A549 (cell line): ENCODE measurements around the gene ADAMTS19. TPM values are rescaled to one million over a fixed set of nuclear protein-coding genes. Genes with fewer than 3 reads are reported as not detected.

Experiments used
- ATAC-seq, 2 experiments: fragments of 200-7000 bp in 1 of 2; fragments of >200 bp in 1 of 2; cut with Nextera tagmentation in 1 of 2; cut with Tn5 transposase in 1 of 2; 3 replicates each; pipeline versions ENCODE4 v1.8.0 to v1.9.1; 2018 to 2020; ENCODE audit warnings: mild to moderate bottlenecking in 1 of 2, moderate library complexity in 1 of 2
- CTCF ChIA-PET: fragments of 300-600 bp; sonication (Branson Sonifier 250); formaldehyde crosslinking; extraction: SDS; loops from one replicate; lab custom pipeline; 2021; ENCODE audit warnings: antibody characterized with exemption, inconsistent platforms; lab: Yijun Ruan, JAX
- POLR2A ChIA-PET: fragments of 350-600 bp; formaldehyde crosslinking; extraction: SDS; loops from one replicate; lab custom pipeline; 2021; ENCODE audit warnings: antibody characterized with exemption, inconsistent platforms; lab: Yijun Ruan, JAX
- DNase-seq, 2 experiments: peaks; one replicate each; pipeline versions ENCODE4 v3.0.0 to v3.0.0-alpha.2; 2011 to 2016; ENCODE audit warnings: low read depth in 1 of 2, low spot score in 1 of 2
- FAIRE-seq: peaks from 2 replicates; lab custom pipeline; 2011; peaks lifted over from hg19 to GRCh38; lab: Jason Lieb, UNC
- H3K27ac ChIP-seq, 2 experiments: fragments of >200 bp; sonication (Bioruptor Twin); formaldehyde crosslinking; 3 replicates each; pipeline ENCODE4 v1.5.1; 2016 to 2017
- H3K4me1 ChIP-seq: fragments of >200 bp; sonication (Bioruptor Twin); formaldehyde crosslinking; 3 replicates; pipeline ENCODE4 v1.6.1; 2016
- H3K4me2 ChIP-seq: fragments of >200 bp; sonication (Bioruptor Twin); formaldehyde crosslinking; 3 replicates; pipeline ENCODE4 v1.6.1; 2016
- H3K4me3 ChIP-seq: fragments of >200 bp; sonication (Bioruptor Twin); formaldehyde crosslinking; 3 replicates; pipeline ENCODE4 v1.5.1; 2016
- H3K9me3 ChIP-seq: fragments of >200 bp; sonication (Bioruptor Twin); formaldehyde crosslinking; 3 replicates; pipeline ENCODE4 v1.6.1; 2016
- CBX2 ChIP-seq: fragments of 200-600 bp; sonication (generic); IDR thresholded peaks from 2 replicates; pipeline ENCODE4 v1.6.1; 2016; ENCODE audit warnings: low read depth, mild to moderate bottlenecking, borderline replicate concordance
- CHD4 ChIP-seq: fragments of 200-600 bp; sonication (generic); IDR thresholded peaks from 2 replicates; pipeline ENCODE4 v1.6.1; 2016; ENCODE audit warnings: antibody characterized with exemption, mild to moderate bottlenecking, borderline replicate concordance
- HEYL ChIP-seq: fragments of 250-450 bp; sonication (Bioruptor Pico); IDR thresholded peaks from 2 replicates; pipeline ENCODE4 v1.8.0; 2021; ENCODE audit warnings: mild to moderate bottlenecking, moderate library complexity
- HOXA7 ChIP-seq: fragments of 250-450 bp; sonication (Bioruptor Pico); IDR thresholded peaks from 2 replicates; pipeline ENCODE4 v1.5.0; 2020; ENCODE audit warnings: mild to moderate bottlenecking, moderate library complexity
- JUN ChIP-seq, 2 experiments: fragments of >200 bp; sonication (Bioruptor Twin); formaldehyde crosslinking; IDR thresholded peaks; 2 replicates in 1 of 2; 3 replicates in 1 of 2; pipeline ENCODE4 v1.6.1; 2016 to 2017
- MAZ ChIP-seq: fragments of 150-350 bp; IDR thresholded peaks from 2 replicates; pipeline ENCODE4 v1.6.1; 2014; ENCODE audit warnings: antibody characterized with exemption, low read depth, low read length, borderline replicate concordance
- NPAS2 ChIP-seq: fragments of 250-450 bp; sonication (Bioruptor Pico); IDR thresholded peaks from 2 replicates; pipeline ENCODE4 v1.8.0; 2022; ENCODE audit warnings: mild to moderate bottlenecking, moderate library complexity, borderline replicate concordance
- NR3C1 ChIP-seq: fragments of >200 bp; sonication (Bioruptor Twin); formaldehyde crosslinking; IDR thresholded peaks from 3 replicates; pipeline ENCODE4 v1.6.1; 2017
- POLR2A ChIP-seq: IDR thresholded peaks from 2 replicates; pipeline ENCODE4 v1.6.1; 2012; ENCODE audit warnings: mild to moderate bottlenecking, low read length
- POLR2AphosphoS2 ChIP-seq: conservative IDR thresholded peaks from 2 replicates; pipeline ENCODE4 v1.6.1; 2012; ENCODE audit warnings: low read length, improper control_type of control experiment, inconsistent platforms
- RAD21 ChIP-seq, 2 experiments: fragments of >200 bp in 1 of 2; sonication (Bioruptor Twin) in 1 of 2; formaldehyde crosslinking in 1 of 2; IDR thresholded peaks in 1 of 2; conservative IDR thresholded peaks in 1 of 2; 2 replicates in 1 of 2; 3 replicates in 1 of 2; pipeline ENCODE4 v1.6.1; 2012 to 2018; ENCODE audit warnings: inconsistent platforms in 1 of 2
- RCOR1 ChIP-seq: fragments of 150-350 bp; IDR thresholded peaks from 2 replicates; pipeline ENCODE4 v1.6.1; 2014; ENCODE audit warnings: antibody characterized with exemption, low read length, low read depth
- RFX5 ChIP-seq: fragments of 450-650 bp; IDR thresholded peaks from 2 replicates; pipeline ENCODE4 v1.7.1; 2014; ENCODE audit warnings: antibody characterized with exemption, mild to moderate bottlenecking, moderate library complexity
- SMC3 ChIP-seq: fragments of >200 bp; sonication (Bioruptor Twin); formaldehyde crosslinking; IDR thresholded peaks from 3 replicates; pipeline ENCODE4 v1.6.1; 2018; ENCODE audit warnings: inconsistent platforms
- TP53 ChIP-seq: fragments of 250-450 bp; sonication (Bioruptor Pico); IDR thresholded peaks from 2 replicates; pipeline ENCODE4 v1.5.0; 2021; ENCODE audit warnings: mild to moderate bottlenecking, moderate library complexity
- ZC3H11A ChIP-seq: fragments of 450-650 bp; IDR thresholded peaks from 2 replicates; pipeline ENCODE4 v1.6.1; 2014; ENCODE audit warnings: antibody characterized with exemption, mild to moderate bottlenecking
- ZFP36 ChIP-seq: fragments of 450-650 bp; IDR thresholded peaks from 2 replicates; pipeline ENCODE4 v1.6.1; 2014; ENCODE audit warnings: borderline replicate concordance; ENCODE audit not compliant: partially characterized antibody
- WGBS: methylation state at CpG from one replicate; pipeline ENCODE4 v1.1.6; 2017; ENCODE audit errors: missing lambda C conversion rate; 5-methylcytosine and 5-hydroxymethylcytosine counted together
- polyA plus RNA-seq, 4 experiments: library from polyadenylated mRNA; depleted of rRNA in 3 of 4; stranded (reverse); fragments of >200 nt; fragmentation: RNase III in 1 of 4; extraction: RNeasy Plus Mini Kit Qiagen cat#74134 plus additional on column Dnase treatment in 1 of 4; gene quantifications; 2 replicates in 3 of 4; 3 replicates in 1 of 4; pipeline ENCODE4 v1.2.3, GENCODE V29; 2011 to 2017
- TF ChIP-seq, protein P1 (sequence below): IDR thresholded peaks from 2 replicates; pipeline ENCODE4 v1.6.1; 2012
- TF ChIP-seq, protein P2 (sequence below): fragments of 250-450 bp; sonication (Bioruptor Pico); IDR thresholded peaks from 2 replicates; pipeline ENCODE4 v1.5.0; 2020; ENCODE audit warnings: low read depth, mild to moderate bottlenecking, moderate library complexity
- TF ChIP-seq, protein P3 (sequence below): IDR thresholded peaks from 2 replicates; pipeline ENCODE4 v1.6.1; 2012; ENCODE audit warnings: low read depth, borderline replicate concordance

ADAMTS19 gene
- polyA plus RNA-seq, 2 of the 4 experiments (the other 2 are of a cell fraction), result not detected

DNA sequence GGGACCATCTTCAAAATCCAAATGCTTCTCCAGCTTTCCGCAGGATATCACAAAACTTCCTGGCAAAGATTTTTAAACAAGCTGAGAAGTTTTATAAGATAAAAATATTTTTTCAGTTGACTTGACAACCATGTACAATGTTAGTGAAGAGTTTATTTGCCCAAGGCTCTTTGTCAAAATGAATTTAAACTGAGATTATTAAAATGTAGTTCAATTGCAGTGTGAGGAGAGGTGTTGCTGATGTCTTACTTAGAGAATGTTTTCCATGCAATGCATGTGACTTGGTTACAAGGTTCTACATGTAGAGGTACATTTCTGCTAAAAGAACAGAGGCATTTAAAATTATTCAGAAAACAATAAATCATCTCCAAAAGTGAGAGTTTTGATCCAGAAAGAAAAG is 156.4 kb downstream of the ADAMTS19 start:
- DNase-seq, result no peak
- Histone ChIP-seq H3K4me2 (no peak overlapping the region), H3K9me3 (no peaks in the 10 kb centered on the region), H3K4me3 (no peak overlapping the region), H3K27ac (no peak overlapping the region), H3K4me1 (no peaks in the 10 kb centered on the region)
- ChIA-PET CTCF (no interaction called here), POLR2A (no interaction called here)
- no peak for FAIRE-seq
- TF ChIP-seq, protein P1, sequence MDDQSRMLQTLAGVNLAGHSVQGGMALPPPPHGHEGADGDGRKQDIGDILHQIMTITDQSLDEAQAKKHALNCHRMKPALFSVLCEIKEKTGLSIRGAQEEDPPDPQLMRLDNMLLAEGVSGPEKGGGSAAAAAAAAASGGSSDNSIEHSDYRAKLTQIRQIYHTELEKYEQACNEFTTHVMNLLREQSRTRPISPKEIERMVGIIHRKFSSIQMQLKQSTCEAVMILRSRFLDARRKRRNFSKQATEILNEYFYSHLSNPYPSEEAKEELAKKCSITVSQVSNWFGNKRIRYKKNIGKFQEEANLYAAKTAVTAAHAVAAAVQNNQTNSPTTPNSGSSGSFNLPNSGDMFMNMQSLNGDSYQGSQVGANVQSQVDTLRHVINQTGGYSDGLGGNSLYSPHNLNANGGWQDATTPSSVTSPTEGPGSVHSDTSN, result no peak
- TF ChIP-seq HEYL (CRISPR knock-in tag), result no peak
- WGBS, result 48% methylated on average over 1 of the region's 1 CpG
- ATAC-seq, result no peak

DNA sequence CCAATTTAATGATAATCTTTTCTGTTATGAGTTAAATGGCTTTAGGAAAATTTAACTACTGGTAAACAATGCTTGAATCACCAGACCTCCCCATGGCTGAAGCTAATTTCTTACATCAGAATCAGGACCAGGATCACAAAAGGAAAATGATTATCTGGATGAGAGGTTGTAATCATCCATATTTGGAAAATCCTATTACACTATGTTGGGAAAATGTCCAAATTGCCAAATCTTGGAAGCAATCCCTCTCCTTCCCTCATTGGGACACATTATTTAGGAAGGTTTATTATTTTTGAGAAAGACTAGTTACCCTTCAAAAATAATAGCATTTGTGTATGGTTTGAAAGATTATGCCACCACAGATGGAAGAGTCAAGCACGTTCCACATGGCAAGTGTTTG is 157.1 kb downstream of the ADAMTS19 start:
- no peak for FAIRE-seq
- no peak overlapping the region for H3K4me2 ChIP-seq
- TF ChIP-seq, protein P2, sequence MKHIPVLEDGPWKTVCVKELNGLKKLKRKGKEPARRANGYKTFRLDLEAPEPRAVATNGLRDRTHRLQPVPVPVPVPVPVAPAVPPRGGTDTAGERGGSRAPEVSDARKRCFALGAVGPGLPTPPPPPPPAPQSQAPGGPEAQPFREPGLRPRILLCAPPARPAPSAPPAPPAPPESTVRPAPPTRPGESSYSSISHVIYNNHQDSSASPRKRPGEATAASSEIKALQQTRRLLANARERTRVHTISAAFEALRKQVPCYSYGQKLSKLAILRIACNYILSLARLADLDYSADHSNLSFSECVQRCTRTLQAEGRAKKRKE (CRISPR knock-in tag), result no peak
- TF ChIP-seq POLR2AphosphoS2 (no peak), JUN (IDR thresholded peaks at IDR 0.05) (no peak), MAZ (no peak), ZC3H11A (no peak), HEYL (CRISPR knock-in tag) (no peak), ZFP36 (no peak), RAD21 (conservative IDR thresholded peaks at IDR 0.05 in 1 of 2, IDR thresholded peaks at IDR 0.05 in 1 of 2) (no peak), SMC3 (no peak), CHD4 (no peak), CBX2 (no peak), RFX5 (no peak)
- TF ChIP-seq, protein P3, sequence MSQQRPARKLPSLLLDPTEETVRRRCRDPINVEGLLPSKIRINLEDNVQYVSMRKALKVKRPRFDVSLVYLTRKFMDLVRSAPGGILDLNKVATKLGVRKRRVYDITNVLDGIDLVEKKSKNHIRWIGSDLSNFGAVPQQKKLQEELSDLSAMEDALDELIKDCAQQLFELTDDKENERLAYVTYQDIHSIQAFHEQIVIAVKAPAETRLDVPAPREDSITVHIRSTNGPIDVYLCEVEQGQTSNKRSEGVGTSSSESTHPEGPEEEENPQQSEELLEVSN, result no peak
- H3K9me3 ChIP-seq, result no peaks in the 10 kb centered on the region
- DNase-seq, result no peak
- CTCF ChIA-PET, result no interaction called here
- WGBS, result 0% methylated on average over 1 of the region's 1 CpG
- no peaks in the 10 kb centered on the region for H3K4me1 ChIP-seq
- no peak overlapping the region for H3K4me3 ChIP-seq
- ATAC-seq, result no peak
- H3K27ac ChIP-seq, result no peak overlapping the region
- POLR2A ChIA-PET, result no interaction called here

DNA sequence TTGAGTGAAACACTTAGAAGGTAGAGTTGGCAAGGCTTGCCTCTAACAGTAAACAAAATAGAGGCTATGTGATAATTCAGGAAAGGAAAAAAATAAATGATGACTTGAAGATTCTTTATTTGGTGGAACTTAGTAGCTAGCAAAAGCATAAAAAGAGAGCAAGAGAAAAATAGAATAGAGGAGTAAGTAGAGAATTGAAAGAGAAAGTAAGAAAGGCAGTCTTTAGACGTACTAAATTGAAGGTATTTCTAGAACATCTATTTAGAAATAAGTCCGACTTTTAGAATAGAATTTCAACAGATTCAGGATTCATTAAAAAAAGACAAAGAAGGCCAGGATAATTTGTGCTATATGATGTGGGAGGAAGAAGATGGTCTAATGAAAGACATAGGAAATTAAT is 159.7 kb downstream of the ADAMTS19 start:
- no peaks in the 10 kb centered on the region for H3K4me1 ChIP-seq
- H3K4me2 ChIP-seq, result no peak overlapping the region
- H3K4me3 ChIP-seq, result no peak overlapping the region
- TF ChIP-seq RCOR1 (no peak), NR3C1 (no peak), POLR2AphosphoS2 (no peak), HOXA7 (CRISPR knock-in tag) (no peak), POLR2A (no peak), CBX2 (no peak), NPAS2 (no peak), TP53 (CRISPR knock-in tag) (no peak)
- TF ChIP-seq, protein P2 (CRISPR knock-in tag), result no peak
- 0% methylated on average over 2 of the region's 2 CpGs for WGBS
- H3K27ac ChIP-seq, result no peak overlapping the region
- CTCF ChIA-PET, result no interaction called here
- no peak for FAIRE-seq
- POLR2A ChIA-PET, result no interaction called here
- no peak for DNase-seq
- no peaks in the 10 kb centered on the region for H3K9me3 ChIP-seq
- no peak for ATAC-seq
